Measurements from ENCODE around the gene CNTNAP3.
"Not testable (repeated sequence)": the region's sequence is repeated elsewhere in the genome, so short reads cannot be mapped to it uniquely, and the experiment has no call there.

The CNTNAP3 gene

DNA sequence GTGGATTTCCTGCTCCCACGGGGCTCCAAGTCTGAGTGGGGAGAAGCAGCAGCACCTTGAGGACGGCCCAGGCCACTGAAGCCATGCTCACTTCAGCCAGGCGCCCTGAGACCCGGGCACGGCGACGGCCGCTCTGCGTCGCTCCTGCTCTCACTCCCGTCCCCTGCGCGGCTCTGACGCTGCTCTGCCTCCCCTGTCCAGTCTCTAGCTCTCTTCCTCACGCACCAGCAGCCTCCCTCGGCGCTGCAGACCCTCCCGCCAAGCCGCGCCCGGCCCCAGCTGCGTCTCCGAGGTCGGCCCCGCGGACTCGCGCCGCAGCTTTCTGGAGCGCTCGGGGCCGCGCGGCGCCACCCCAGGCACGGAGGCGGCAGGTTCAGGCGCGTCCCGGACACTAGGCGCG lies at the start of gene CNTNAP3:
TSS of gene CNTNAP3 (minus strand) at position 188 of the 400 bp plus-strand sequence. CDS start at position 85, 103 bp downstream.
- FAIRE-seq, result not testable (repeated sequence)

DNA sequence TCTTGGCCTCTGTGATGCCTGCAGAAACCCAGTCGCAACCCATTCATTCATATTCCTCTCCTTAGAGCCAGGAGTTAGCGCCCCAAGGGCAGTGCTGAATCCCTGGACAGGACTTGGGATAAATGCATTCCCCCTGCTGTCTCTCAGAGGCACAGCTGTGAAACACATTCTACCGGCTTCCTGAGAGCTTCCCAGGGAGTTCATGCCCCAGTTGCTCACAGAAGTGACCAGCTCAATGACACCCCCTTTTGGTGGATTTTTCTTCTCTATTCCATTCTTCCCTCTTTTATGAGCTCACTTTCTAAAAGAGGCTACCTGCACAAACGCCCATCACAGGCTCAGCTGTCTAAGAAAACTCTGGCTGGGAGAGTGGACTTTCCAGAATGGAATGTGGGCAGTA lies 8.0 kb downstream of the CNTNAP3 start:
- FAIRE-seq, result not testable (repeated sequence)

DNA sequence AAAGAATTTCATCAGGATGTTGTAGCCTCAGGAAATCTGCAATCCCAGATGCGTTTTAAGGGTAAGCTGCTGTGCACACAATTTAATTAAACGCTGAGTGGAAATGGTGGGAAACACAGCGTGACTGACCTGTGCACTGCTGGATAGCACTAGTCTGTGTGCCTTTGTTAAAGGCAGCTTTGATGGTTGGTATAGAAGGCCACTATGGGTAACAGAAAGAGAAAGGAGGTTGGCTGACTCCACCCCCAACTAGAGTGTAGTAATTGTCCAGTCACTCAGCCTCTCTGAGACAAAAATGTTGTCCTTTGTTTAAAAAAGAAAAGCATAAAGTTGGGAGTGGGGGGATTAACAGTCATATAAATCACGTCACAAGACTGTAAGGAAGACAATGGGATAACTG lies 45.5 kb downstream of the CNTNAP3 start:
- not testable (repeated sequence) for FAIRE-seq

DNA sequence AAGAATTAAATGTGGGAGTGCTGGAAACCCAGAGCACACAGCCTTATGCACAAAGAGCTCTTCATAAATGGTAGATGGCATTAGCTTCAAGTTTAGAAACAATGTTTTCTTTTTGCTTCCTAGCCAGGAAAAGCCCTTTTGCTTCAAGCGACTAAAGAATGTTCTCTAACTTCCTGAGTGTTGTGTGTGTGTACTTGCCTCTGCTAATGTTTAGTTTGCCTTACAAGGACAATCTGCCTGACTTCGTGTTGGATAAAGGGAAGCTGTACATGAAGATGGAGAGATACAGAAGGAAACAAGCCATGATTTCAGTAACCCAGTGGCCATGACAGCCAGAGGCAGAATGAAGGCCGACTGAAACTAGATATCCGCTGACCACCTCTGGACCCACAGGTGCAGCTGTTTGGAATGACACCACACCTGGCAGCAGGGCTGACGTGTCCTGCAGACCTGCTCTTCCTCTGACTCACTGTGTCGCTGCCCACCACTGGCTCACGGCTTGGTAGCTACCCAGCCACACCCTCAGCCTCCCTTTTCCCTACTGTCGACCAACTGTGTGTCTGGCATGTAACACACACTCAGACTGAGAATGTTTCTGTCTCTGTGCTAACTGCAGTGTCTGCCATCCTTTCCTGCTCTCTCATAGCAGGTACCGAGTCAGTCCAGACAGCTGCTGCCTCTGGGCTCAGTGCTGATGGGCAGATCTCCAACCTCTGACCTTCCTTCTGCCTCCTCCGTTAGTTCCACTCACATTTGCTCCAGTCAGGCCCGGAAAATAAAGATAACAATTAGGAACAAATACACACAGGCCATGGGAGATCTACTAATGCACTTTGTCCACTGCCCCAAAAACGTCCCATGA lies 55.6 kb downstream of the CNTNAP3 start:
- not testable (repeated sequence) for FAIRE-seq

DNA sequence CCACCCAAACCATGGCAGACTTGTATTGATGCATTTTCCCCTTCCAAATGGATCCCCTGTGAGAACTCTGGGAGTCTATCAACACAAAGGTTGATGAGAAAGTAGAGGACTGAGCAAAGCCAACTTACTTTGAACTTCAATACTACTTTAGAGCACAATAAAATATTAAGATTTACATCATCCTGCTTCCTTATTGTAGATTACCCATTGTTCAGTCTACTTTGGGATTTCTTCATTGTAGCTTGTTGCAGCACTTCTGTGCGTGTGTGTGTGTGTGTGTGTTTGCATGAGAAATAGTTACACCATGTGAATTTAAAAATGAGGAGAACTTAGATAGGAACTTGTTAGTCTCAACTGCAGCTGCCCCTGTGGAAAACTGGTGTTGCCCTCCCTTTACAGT lies 72.0 kb downstream of the CNTNAP3 start:
- FAIRE-seq, result not testable (repeated sequence)

DNA sequence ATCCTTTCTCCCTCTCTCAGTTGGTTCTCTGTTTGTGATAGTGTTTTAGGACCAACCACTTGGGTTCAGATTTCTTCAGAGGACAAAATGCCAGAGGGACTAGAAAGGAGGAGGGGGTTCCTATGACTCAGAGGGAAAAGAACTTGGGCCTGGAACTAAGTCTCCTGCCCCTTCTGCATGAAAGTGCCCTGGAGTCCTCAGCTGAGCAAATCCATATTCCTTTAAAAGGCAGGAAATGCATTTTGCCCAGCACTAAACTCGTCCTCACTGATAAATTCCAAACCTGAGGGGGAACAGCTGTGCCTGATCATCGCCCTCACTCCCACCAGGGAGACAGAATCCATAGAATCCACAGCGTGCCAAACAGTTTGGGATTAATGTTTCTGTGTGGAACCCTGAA lies 78.2 kb downstream of the CNTNAP3 start:
- not testable (repeated sequence) for FAIRE-seq

DNA sequence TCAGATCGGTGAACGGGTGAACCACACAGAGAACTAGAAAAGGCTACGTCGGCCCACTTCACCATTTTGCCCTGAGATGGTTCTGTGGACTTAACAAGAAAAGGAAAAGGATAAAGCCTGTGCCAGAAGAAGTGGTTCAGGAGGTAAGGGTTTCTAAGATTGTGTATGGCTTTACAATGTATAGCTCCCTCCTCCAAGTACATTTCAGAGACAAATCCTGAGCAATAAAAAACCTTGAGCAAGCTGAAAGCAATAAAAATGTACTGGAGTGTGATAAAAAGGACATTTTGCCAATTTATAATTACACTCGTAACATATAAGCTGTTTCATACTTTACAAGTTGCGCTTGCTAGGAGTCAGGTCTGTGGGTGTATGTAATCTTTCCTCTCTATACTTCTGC lies 81.3 kb downstream of the CNTNAP3 start:
- not testable (repeated sequence) for FAIRE-seq

DNA sequence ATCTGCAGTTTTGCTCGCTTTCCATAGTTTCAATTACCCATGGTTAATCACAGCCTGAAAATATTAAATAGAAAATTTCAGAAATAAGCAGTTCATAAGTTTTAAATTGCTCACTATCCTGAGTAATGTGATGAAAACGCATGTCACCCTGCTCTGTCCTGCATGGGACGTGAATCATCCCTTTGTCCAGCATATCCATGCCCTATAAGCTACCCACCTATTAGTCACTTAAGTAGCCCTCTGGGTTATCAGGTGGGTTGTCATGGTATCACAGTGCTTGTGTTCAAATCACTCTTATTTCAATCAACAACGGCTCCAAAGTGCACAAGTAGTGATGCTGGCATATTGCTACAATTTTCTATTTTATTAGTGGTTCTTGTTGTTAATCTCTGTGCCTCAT lies 82.1 kb downstream of the CNTNAP3 start:
- FAIRE-seq, result not testable (repeated sequence)

DNA sequence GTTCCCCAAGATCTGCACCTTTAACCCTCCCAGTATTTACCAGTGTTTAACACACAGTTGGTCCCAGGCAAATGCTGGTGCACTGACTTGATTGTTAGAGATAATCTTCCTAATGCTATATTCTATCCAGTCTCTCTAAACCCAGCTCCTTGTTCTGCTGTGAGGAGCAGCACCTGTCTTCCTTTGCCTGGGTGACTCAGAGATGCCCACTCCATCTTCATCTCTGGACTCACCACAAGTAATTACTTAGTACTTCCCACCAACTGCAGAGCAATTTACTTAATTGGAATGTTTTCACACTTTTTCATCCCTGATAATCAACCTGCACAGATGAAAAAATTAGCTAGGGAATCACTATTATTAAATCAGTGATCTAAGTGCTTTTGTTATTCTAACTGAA lies 87.6 kb downstream of the CNTNAP3 start:
- not testable (repeated sequence) for FAIRE-seq

DNA sequence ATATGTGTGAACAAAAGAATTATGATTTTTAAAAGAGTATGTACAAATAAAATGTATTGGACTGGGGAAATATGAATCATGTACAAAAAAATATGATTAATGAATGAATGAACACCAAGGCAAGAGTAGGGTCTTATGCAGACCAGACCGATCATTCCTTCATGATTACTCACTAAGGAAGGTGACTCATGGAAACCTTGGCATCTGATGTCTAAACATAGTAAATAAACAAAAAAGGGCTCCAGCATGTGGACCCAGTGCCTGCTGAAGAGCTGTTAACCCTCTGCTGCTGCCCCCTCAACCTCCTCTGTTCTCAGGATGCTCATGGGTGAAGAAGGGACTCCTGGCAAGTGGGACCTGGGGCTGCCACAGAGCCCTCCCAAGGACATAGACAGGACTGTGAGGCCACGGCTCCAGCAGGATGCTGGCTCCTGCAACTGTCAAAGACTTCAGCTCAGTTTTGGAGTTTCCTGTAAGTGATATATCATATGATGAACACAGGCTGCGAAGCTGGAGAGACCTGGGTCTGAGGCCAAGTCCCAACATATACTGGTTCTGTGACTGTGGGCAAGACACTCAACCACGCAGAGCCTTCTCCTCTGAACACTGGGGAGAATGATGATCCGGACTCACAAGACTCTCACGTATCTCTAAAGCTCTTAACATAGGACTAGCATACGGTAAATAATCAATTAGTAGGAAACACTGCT lies 89.8 kb downstream of the CNTNAP3 start:
- not testable (repeated sequence) for FAIRE-seq

DNA sequence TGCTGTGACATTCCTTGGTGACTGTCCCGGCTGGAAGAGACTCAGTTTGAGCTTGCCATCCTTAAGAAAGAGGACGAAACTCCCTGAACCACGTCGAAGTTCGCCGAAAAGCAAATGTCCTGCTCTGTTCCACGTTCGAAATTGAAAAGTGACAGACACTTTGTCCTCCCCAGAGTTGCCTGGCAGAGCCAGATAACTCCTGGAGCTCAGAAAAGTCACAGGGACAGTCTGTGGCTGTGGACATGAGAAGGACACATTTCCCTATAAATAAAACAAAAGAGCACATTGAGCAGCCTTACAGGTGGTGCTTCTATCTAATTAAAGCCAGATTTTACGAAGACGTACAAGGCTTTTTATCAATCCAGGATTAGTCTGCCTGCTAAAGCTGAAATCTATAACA lies 116.6 kb downstream of the CNTNAP3 start:
- FAIRE-seq, result not testable (repeated sequence)

DNA sequence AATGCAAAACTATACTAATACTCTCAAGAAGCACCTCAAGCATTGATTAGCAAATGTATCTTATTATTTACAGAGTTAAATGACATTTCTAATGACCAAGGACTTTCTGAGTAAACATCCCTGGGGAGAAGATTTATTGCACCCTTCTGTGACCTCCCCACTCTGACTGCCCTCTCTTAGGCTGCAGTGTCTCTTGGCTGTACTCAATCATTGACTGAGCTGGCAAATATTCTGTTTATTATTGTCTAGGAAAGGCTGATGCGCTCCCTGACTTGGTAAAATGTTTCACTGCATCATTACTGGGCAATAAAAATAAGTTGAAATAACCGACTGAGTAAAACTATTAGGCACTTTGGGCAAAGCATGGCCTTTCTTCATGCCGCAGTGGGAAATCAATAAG lies 130.3 kb downstream of the CNTNAP3 start:
- FAIRE-seq, result not testable (repeated sequence)

DNA sequence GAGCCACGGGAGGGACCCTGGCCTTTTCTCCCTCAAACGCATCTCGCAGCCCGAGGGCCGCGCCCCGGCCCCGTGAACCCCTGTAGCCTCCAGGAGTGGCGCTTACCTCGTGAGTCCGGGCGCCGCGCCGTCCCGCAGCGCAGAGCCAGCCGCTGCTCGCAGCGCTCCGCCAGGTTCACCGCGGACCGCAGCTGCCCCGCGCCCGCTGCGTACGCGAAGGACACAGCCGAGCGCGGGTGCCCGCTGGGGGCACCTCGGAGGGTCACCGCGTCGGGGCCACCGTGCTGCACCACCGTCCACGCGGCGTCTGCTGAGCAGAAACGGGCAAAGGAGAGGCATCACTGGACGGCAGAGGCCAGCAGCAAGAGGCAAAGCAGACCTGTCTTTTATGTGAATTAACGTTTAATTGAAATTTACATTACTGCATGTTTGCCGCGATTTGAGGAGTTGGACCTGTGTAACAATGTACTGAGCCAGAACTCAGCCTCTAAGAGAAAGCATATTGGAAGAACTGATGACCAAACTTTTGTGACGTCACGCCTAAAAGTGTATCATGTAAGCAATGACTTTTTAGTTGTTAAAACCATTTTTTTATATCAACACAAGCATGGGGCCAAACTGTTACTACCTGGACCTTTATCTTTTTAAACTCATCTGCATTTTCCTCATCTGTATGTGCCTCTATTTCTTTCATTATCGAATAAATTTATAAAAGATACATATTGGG lies 155.0 kb downstream of the CNTNAP3 start:
- not testable (repeated sequence) for FAIRE-seq

DNA sequence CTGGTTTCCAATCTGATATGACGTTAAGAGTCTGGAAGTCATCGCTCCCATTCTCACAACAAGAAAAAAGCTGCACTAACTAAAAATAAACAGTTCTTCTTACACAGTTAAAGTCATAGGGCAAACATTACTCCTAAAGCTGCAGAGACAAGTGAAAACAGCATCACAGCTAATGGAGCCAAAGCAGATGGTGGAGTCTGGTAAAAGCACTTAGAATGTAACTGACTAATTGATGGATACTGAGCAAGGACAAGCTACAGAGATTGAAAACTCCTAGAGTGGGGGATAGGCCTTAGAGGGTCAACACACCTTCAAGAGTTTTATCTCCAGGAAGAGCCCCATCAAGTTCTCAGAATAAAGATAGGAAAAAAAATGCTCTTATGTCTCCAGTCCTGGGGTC lies 166.6 kb downstream of the CNTNAP3 start:
- not testable (repeated sequence) for FAIRE-seq

DNA sequence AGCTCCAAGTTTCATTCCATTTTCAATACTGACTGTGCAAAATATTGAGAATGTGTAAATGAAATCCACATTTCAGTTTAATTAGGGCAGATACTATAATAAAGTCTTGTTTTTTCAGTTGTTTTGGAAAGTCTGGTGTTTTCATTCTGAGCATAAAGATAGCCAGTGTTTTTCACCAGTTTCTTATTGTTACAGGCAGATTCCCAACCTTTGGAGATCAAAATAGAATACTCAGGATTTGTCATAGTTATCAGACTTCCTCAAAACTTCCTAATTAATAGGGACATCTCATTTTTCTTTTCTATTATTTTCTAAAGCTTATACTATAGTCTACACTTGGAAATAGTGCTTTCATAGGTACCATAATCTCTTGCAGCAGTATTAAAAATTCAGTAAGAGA lies 176.2 kb downstream of the CNTNAP3 start:
- FAIRE-seq, result peak; percentile 72

DNA sequence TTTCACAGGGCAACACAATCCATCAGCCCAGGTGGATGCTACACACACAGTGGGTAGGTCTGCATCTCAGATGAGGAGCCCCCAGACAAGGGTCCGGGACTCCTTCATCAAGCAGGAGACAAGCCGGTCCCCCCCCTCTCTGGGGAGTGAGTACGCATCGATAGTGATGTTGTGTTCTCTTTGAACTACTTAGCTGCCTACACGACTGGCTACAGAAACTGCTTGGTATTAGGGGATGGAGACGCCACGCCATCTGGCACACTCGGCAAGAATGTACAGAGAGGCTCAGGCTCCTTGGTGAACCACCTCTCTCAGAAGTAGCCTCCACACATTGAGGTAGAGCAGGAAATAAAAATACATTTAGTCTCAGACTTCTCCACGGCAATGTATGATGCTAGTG lies 179.8 kb downstream of the CNTNAP3 start:
- no peak for FAIRE-seq

DNA sequence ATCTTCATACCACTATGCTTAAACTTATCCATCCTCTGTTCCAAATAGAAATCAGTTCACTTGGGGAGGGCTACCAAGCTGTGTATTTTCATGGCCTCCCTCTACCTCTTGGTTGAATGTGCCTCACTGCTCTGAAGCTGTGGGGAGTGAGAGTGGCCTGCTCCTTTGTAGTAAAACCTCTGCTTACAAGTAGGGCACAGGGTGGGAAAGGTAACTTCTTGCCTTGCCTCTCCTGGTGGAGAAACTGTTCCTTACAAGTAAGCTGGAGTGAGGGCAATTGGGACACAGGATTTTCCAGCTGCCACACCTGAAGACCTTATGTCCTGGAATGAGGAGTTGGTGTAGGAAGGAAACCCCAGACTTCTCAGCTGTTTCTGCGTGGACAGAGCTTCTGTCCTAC lies 190.8 kb downstream of the CNTNAP3 start:
- not testable (repeated sequence) for FAIRE-seq

DNA sequence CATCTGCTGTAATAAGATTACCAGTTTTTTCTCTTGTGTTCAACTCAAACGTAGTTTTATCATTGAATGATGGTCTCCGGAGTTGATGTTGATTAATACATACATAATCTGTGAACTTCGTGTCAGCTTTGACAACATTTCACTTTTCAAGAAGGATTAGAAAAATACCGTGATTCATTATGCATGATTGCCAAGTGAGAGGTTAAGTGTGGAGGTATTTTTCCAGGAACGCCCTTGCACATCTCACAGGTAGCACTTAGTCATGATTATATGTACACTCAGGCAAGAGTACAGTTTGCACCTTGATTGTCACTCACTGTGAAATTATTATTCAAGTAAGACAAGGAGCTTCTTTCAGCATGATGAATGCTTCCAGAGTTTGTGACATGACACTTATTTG lies 202.7 kb downstream of the CNTNAP3 start:
- FAIRE-seq, result not testable (repeated sequence)

DNA sequence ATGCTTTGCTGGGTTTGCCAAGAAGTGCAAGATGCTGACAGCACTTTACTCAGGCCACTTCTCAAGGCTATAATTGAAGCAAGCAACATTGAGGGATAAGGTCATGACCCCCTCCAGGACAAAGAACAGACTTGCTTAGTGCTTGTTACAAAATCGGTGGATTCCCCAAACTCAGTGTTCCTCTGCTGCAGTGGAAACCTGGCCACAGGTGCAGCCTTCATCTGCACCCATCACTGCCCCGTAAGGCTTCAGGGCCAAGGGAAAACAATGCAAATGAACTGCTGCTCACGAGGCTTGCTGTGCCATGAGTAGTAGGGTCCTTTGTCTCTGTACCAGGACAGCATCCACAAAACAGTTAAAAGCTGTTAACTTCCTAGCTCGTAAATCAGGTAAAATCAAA lies 205.4 kb downstream of the CNTNAP3 start:
- FAIRE-seq, result not testable (repeated sequence)

DNA sequence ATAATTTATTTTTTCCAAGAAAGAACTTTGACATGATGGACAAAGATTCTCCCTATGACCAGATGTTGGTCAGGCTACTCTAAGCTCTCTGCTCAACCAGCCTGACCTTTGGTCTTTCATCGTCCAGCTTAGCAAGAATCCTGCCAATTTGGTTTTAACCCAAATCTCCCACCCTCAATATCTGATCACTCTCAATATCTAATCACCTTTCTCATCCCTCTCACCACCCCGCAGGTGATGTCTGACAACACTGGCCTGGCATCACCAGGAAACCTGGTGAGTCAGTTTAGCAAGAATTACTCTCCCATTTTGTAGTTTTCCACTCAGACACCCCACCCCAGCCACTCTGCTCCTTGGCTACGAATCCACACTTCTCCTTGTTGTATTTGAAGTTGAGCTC lies 207.9 kb downstream of the CNTNAP3 start:
- FAIRE-seq, result not testable (repeated sequence)

DNA sequence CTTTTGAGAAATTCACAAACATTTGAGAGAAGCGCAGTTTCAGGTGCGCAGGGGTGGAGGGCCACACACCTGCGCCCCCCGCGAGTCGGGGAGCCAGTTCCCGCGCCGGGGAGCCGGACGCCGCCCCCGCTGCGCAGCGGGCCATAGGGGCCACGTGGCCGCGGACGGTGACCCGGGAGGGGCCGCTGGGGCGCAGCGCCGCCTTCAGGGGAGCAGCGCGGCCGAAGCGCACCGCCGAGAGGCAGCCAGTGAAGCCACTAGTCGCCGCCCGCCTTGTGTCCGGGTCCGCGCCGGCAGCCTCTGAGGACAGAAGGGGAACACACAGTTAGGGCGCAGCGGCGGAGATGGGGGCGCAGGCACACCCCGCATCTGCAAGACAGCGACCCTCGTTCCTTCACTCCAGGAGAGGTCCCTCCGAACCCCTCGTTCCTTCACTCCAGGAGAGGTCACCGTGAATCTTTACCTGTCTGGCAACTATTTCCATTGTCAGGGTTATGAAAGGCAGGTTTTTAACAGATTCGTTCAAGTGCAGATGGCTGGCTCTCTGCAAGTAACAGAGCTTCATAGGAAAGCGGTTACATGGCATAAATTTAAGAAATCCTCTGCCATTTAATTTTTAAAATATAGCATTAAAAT lies 209.2 kb downstream of the CNTNAP3 start:
- not testable (repeated sequence) for FAIRE-seq

DNA sequence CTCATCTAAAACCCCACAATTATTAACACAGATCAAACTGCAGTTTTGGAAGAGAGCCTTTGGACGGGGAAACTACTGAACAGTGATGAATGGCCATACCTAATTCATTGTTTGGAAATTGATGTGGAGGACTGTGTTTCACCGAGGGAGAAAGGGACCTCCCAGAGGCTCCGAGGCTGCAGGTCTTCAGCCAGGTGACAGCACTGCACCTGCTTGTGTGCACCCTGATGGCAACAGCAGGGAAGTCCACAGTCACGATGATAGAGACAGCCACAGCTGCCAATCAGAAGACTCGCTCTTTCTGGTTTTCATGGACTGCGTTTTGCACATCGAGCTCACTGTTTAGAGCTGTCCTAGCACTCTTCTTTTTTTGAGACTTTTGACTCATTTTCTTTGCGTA lies 214.4 kb downstream of the CNTNAP3 start:
- not testable (repeated sequence) for FAIRE-seq

DNA sequence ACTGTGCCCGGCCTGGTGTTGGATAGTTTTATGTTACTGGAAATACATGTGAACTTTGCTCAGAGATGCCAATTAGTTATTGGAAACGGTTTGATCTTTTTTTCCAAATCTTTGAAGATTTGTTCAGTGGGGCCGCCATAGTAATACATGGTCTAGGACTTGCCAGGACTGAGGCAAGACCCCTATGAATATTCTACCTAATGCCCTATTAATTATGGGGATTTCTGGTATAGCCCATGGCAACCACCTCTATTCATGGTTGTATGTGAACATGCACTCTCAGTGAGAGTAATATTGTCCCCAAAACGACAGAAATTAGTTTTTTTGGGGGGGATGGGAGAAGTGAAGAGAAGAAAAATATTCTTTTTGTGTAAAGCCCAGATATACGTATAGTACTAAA lies 220.3 kb downstream of the CNTNAP3 start:
- not testable (repeated sequence) for FAIRE-seq
